IPS-18a (cell line): Measurements from ENCODE around the gene EFEMP1.

Experiments used
- H3K27ac ChIP-seq: one replicate; pipeline ENCODE4 v1.5.1; 2013; ENCODE audit warnings: low read length
- H3K27me3 ChIP-seq: one replicate; pipeline ENCODE4 v1.6.1; 2013; ENCODE audit warnings: mild to moderate bottlenecking, low read length; ENCODE audit not compliant: control insufficient read depth, insufficient read depth
- H3K36me3 ChIP-seq: one replicate; pipeline ENCODE4 v1.6.1; 2013; ENCODE audit warnings: low read depth, low read length; ENCODE audit not compliant: control insufficient read depth
- H3K4me1 ChIP-seq: one replicate; pipeline ENCODE4 v1.6.1; 2013; ENCODE audit warnings: low read depth, low read length; ENCODE audit not compliant: control insufficient read depth
- H3K4me3 ChIP-seq: one replicate; pipeline ENCODE4 v1.5.1; 2013; ENCODE audit warnings: low read length
- H3K9ac ChIP-seq: one replicate; pipeline ENCODE4 v1.6.1; 2013; ENCODE audit warnings: mild to moderate bottlenecking, low read length, moderate library complexity
- H3K9me3 ChIP-seq: one replicate; pipeline ENCODE4 v1.6.1; 2013; ENCODE audit warnings: low read depth, low read length; ENCODE audit not compliant: control insufficient read depth

EFEMP1 gene

GRCh38 chr2:55879976-55880375 is 43.6 kb downstream of the EFEMP1 start:
- Histone ChIP-seq H3K27me3 (no peaks in the 10 kb centered on the region), H3K27ac (no peak overlapping the region), H3K9me3 (no peaks in the 10 kb centered on the region), H3K36me3 (no peaks in the 10 kb centered on the region), H3K9ac (no peak overlapping the region), H3K4me3 (no peak overlapping the region), H3K4me1 (no peaks in the 10 kb centered on the region)

GRCh38 chr2:55877087-55877436 is 46.5 kb downstream of the EFEMP1 start:
- Histone ChIP-seq H3K4me3 (no peak overlapping the region), H3K27ac (no peak overlapping the region)

DNA sequence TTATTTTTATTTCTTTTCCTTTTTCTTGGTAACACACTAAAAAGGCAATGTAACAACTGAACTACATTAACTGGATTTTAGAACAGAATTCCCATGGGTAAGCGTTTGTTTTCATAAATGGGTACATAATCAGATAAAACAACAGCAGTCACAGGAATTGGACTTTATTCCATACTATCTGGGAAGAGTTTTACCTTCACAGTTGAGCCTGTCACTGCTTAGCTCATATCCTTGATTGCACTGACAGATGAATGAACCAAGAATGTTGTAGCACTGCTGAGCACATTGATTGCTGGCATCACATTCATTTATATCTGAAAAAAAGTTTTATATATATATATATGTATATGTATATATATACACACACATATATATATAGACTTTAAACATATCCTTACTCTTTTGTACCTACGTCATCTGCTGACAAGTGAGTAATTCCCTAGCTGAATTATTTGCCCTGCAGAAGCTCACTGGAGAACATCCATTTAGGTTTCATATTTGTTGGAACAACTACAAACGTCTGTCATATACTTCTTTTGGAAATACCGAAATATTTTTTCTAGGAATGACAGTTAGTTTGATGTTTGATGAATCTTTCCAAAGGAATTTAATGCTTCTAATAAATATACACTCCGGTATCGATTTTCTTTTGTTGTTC is 47.0 kb downstream of the EFEMP1 start:
- Histone ChIP-seq H3K36me3 (no peaks in the 10 kb centered on the region), H3K9ac (no peak overlapping the region), H3K4me3 (no peak overlapping the region), H3K9me3 (no peaks in the 10 kb centered on the region), H3K27me3 (no peaks in the 10 kb centered on the region), H3K27ac (no peak overlapping the region), H3K4me1 (no peaks in the 10 kb centered on the region)

More at GRCh38 chr2:55877087-55877436, 46.5 kb downstream of the EFEMP1 start:
- Histone ChIP-seq H3K9me3 (no peaks in the 10 kb centered on the region), H3K4me1 (no peaks in the 10 kb centered on the region), H3K27me3 (no peaks in the 10 kb centered on the region), H3K36me3 (no peaks in the 10 kb centered on the region), H3K9ac (no peak overlapping the region)

DNA sequence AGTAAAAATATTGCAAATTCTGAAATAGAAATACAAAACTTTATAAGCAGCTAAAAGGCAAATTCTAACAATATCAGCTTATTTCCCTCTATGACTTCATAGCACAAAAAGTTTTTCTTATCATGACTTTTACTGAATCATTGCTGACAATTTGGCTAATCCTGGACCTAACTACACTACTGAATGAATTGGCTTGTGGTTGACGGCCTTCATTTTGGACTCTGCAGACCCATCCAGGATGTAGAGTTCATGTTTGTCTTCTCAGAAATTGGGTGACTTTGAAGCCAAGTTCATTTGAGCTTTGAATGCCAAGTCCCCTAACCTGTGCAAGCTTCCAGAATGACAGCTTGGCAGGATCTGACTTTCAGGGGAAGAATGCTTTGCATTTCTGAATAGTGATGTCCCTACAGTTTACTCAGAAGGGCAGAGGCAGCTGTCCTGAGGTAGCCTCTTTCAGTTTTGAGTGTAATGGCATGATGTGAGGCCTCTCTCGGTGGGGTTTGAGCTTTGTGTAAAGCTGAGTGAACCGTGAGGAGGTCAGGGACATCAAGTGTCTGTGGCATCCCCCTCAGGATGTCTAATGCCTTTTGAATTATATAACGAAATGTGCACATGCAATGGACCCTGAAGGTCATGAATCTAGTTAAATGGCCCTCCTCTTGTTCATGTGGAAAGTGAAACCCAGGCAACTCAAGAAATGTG is 48.0 kb downstream of the EFEMP1 start:
- Histone ChIP-seq H3K4me3 (no peak overlapping the region), H3K27me3 (no peaks in the 10 kb centered on the region), H3K9me3 (no peaks in the 10 kb centered on the region), H3K27ac (no peak overlapping the region), H3K4me1 (no peaks in the 10 kb centered on the region), H3K36me3 (no peaks in the 10 kb centered on the region), H3K9ac (no peak overlapping the region)

- H3K9me3 ChIP-seq = no peaks in the 10 kb centered on the region
- no peak overlapping the region for H3K4me3 ChIP-seq
- H3K27me3 ChIP-seq = no peaks in the 10 kb centered on the region
- H3K9ac ChIP-seq = no peak overlapping the region
- H3K27ac ChIP-seq = no peak overlapping the region
- no peaks in the 10 kb centered on the region for H3K4me1 ChIP-seq
- H3K36me3 ChIP-seq = no peaks in the 10 kb centered on the region
Observed at GRCh38 chr2:55874338-55874737, 49.2 kb downstream of the EFEMP1 start.

DNA sequence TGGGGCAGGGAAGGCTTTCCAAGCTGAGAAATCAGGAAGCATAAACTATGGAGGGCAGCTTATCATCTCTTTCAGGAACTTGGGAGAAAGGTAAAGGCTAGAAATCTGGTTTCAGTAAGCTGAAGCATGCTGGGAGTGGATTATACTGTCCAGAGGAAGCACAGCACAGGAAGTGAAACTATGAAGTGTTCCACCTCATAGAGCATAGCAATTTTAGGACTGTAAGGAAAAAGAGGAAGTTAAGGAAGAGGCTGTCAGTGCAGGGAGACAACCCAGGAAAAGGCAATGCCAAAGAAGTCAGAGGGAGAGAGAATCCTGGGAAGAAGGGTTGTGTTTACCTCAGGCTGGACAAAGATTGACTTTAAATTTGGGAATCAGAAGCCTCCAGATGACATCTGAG is 51.9 kb downstream of the EFEMP1 start:
- Histone ChIP-seq H3K9me3 (no peaks in the 10 kb centered on the region), H3K4me3 (no peak overlapping the region), H3K27me3 (no peaks in the 10 kb centered on the region), H3K4me1 (no peaks in the 10 kb centered on the region), H3K27ac (no peak overlapping the region), H3K9ac (no peak overlapping the region), H3K36me3 (no peaks in the 10 kb centered on the region)

GRCh38 chr2:55869637-55870325 is 53.8 kb downstream of the EFEMP1 start:
- Histone ChIP-seq H3K27me3 (no peaks in the 10 kb centered on the region), H3K4me1 (no peaks in the 10 kb centered on the region), H3K4me3 (no peak overlapping the region), H3K9ac (no peak overlapping the region), H3K27ac (no peak overlapping the region), H3K36me3 (no peaks in the 10 kb centered on the region), H3K9me3 (no peaks in the 10 kb centered on the region)

DNA sequence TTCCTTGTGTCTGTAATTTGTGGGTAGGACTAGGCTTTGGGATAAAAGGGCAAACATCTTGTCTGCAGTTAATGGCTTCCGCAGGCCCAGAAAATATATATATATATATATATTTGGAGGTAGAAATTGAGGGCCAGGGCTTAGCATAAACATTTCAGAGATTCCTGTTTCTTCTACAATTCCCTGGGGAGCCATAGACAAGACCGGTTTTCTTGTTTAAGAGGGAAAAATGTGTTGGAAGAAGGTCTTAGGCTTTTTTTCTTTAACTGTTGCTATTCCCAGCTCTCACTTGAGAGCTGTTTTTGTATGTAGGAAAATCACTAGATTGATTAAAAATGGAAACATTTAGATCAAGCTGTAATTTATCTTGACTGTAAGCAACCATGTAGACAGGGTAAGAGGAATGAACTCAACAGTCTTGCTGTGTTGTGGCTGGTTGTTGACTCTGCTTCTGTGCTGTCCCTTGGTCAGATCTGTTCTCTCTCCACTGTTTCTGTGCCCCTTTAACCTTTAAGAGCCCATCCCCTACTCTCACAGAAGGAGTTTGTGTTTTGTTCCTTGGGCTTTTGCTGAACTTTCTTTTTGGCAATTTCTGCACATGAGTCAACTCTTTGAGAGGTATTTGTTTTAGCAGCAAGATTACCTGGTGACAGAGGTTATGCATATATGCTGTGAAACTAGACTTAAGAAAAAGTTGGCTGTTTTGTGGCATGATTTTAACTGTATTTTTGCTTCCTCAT is 58.3 kb downstream of the EFEMP1 start:
- Histone ChIP-seq H3K9me3 (no peaks in the 10 kb centered on the region), H3K4me3 (no peak overlapping the region), H3K9ac (no peak overlapping the region), H3K36me3 (no peaks in the 10 kb centered on the region), H3K27ac (no peak overlapping the region), H3K27me3 (no peaks in the 10 kb centered on the region), H3K4me1 (no peaks in the 10 kb centered on the region)

DNA sequence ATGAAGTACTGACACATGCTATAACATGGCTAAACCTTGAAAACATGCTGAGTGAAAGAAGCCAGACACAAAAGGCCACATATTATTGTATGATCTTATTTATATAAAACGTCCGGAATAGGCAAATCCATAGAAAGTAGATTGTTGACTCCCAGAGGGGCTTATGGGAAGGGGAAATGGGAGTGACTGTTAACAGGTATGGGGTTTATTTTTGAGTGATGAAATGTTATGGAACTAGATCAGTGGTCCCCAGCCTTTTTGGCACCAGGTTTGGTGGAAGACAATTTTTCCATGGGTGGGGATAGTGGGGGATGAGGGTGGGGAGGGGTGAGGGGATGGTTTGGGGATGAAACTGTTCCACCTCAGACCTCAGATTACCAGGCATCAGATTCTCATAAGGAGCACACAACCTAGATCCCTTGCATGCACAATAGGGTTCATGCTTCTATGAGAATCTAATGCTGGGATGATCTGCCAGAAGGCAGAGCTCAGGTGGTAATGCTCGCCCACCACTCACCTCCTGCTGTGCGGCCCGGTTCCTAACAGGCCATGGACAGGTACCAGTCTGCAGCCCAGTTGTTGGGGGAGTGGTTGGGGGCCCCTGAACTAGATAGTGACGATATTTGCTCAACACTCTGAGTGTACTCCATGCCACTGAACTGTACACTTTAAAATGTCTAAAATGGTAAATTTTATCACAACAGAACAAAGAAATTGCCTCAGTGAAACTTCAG is 59.1 kb downstream of the EFEMP1 start:
- no peaks in the 10 kb centered on the region for H3K36me3 ChIP-seq
- no peak overlapping the region for H3K9ac ChIP-seq
- H3K4me1 ChIP-seq = no peaks in the 10 kb centered on the region
- no peaks in the 10 kb centered on the region for H3K9me3 ChIP-seq
- no peak overlapping the region for H3K27ac ChIP-seq
- no peaks in the 10 kb centered on the region for H3K27me3 ChIP-seq
- no peak overlapping the region for H3K4me3 ChIP-seq

GRCh38 chr2:55862673-55863390 is 60.8 kb downstream of the EFEMP1 start:
- Histone ChIP-seq H3K9me3 (no peaks in the 10 kb centered on the region), H3K4me1 (no peaks in the 10 kb centered on the region), H3K27me3 (no peaks in the 10 kb centered on the region), H3K27ac (no peak overlapping the region), H3K4me3 (no peak overlapping the region), H3K9ac (no peak overlapping the region), H3K36me3 (no peaks in the 10 kb centered on the region)
